Measurements from ENCODE around the gene CDC42BPA. TPM values are rescaled to one million over a fixed set of nuclear protein-coding genes. Genes with fewer than 3 reads are reported as not detected.

Gene CDC42BPA
- total RNA-seq, 1 experiment from 2014 or later, result 32.0 TPM

DNA sequence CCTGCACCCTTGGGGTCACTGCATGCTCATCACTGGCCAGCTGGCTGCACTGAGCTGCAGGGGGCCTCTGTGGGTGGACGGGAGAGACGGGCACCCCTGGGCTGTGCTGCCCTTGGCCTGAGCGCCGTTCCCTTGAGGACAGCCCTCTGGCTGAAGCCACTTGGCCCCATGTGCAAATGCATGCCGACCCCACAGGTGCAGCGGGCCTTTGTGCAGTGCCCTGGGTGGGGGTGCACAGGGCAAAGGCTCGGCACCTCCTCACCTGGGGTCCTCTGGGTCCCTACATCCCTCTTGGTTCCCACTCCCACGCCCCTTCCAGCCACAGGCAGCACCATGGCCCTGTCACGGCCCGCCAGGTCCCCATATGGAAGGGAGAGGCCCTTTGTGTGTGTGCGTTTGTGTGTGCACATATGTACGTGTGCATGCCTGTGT is 336.9 kb downstream of the CDC42BPA start:
- intact Hi-C loops (cut with micrococcal nuclease), result no loop called here
- Histone ChIP-seq H3K9me3 (ENCODE audit: low read length) (no peaks in the 10 kb centered on the region), H2AFZ (ENCODE audit: low read length) (no peak overlapping the region), H3K9ac (ENCODE audit: low read length) (no peak overlapping the region), H3K9me2 (replicated peaks; ENCODE audit: low read length) (no peaks in the 10 kb centered on the region), H3K79me2 (ENCODE audit: low read length) (no peaks in the 10 kb centered on the region), H3K27me3 (ENCODE audit: low read length) (no peaks in the 10 kb centered on the region), H3K4me1 (ENCODE audit: insufficient read depth, low read length) (no peaks in the 10 kb centered on the region), H3K4me3 (ENCODE audit: low read length) (no peak overlapping the region), H3K4me2 (ENCODE audit: low read length) (no peak overlapping the region), H3K27ac (ENCODE audit: low read length) (no peak overlapping the region), H3K36me3 (ENCODE audit: low read depth, low read length) (peaks cover 10% of the 10 kb centered on the region; the same call in 1 of the 2 replicates), H3F3A (ENCODE audit: low read length, unreplicated experiment) (no peaks in the 10 kb centered on the region), H4K20me1 (ENCODE audit: low read length) (no peaks in the 10 kb centered on the region)
- TF ChIP-seq, protein P1, sequence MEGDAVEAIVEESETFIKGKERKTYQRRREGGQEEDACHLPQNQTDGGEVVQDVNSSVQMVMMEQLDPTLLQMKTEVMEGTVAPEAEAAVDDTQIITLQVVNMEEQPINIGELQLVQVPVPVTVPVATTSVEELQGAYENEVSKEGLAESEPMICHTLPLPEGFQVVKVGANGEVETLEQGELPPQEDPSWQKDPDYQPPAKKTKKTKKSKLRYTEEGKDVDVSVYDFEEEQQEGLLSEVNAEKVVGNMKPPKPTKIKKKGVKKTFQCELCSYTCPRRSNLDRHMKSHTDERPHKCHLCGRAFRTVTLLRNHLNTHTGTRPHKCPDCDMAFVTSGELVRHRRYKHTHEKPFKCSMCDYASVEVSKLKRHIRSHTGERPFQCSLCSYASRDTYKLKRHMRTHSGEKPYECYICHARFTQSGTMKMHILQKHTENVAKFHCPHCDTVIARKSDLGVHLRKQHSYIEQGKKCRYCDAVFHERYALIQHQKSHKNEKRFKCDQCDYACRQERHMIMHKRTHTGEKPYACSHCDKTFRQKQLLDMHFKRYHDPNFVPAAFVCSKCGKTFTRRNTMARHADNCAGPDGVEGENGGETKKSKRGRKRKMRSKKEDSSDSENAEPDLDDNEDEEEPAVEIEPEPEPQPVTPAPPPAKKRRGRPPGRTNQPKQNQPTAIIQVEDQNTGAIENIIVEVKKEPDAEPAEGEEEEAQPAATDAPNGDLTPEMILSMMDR (conservative IDR thresholded peaks at IDR 0.05; ENCODE audit: low read depth, low read length), result no peak
- TF ChIP-seq EZH2phosphoT487 (IDR thresholded peaks at IDR 0.05; ENCODE audit: borderline replicate concordance, low read length), result no peak
- no peak for TF ChIP-seq EZH2 (IDR thresholded peaks at IDR 0.05; ENCODE audit: low read length, unreplicated experiment)
- ATAC-seq (no peak), DNase-seq (no peak)
- ChIA-PET CTCF (no interaction called here), POLR2A (ENCODE audit: unreplicated experiment) (no interaction called here)
- BruUV-seq (replicated peaks), result no TSS peak

DNA sequence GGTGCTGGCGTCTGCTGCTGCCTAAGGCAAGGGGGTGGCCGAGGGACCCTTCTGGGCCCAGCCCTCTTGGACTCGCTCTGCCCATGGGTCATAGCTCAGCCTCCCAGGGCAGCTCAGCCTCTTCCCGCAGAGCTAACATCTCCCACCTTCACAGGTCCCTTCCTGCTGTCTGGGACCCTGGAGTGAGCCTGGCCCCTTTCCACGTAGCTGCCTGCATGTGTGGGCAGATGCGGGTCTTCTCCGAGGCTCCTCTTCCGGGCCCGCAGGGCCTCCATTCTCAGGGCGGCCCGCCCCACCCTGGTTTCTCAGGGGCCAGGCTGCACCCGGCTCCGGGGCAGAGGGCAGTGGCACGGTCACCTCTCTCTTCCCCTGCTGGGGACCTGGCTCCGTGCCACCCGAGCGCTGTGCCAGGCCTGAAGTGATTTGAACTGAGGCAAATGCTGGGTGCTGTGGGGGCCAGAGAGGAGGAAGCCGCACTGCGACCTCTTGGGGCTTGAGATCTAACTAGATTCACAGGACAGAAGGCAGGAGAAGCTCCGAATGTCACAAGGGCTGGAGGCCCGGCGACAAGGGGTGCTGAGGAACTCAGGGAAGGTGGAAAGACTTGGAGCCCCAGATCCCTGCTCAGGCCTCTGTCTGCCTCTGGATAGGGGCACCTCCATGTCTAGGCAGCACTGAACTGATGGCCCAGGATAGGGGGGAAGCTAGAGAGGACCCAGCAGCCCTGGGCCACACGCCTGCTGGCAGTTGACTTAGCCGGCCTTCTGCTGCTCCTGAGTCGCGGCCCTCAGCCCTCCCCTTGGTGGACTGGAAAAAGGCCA is 337.5 kb downstream of the CDC42BPA start:
- no peak for TF ChIP-seq EZH2phosphoT487 (IDR thresholded peaks at IDR 0.05; ENCODE audit: borderline replicate concordance, low read length)
- no peak for TF ChIP-seq EZH2 (IDR thresholded peaks at IDR 0.05; ENCODE audit: low read length, unreplicated experiment)
- TF ChIP-seq, protein P1 (conservative IDR thresholded peaks at IDR 0.05; ENCODE audit: low read depth, low read length), result no peak
- POLR2A ChIA-PET (ENCODE audit: unreplicated experiment), result no interaction called here
- H3K36me3 ChIP-seq (ENCODE audit: low read depth, low read length), result peaks cover 6% of the 10 kb centered on the region; the same call in 1 of the 2 replicates
- CTCF ChIA-PET, result no interaction called here
- no peaks in the 10 kb centered on the region for H3K4me1 ChIP-seq (ENCODE audit: insufficient read depth, low read length)
- H3K4me2 ChIP-seq (ENCODE audit: low read length), result no peak overlapping the region
- H3K27me3 ChIP-seq (ENCODE audit: low read length), result no peaks in the 10 kb centered on the region
- no TSS peak for BruUV-seq (replicated peaks)
- H3K27ac ChIP-seq (ENCODE audit: low read length), result no peak overlapping the region
- H2AFZ ChIP-seq (ENCODE audit: low read length), result no peak overlapping the region
- no peaks in the 10 kb centered on the region for H4K20me1 ChIP-seq (ENCODE audit: low read length)
- ATAC-seq (no peak), DNase-seq (no peak)
- intact Hi-C loops (cut with micrococcal nuclease), result no loop called here
- no peaks in the 10 kb centered on the region for H3K9me2 ChIP-seq (replicated peaks; ENCODE audit: low read length)
- no peak overlapping the region for H3K9ac ChIP-seq (ENCODE audit: low read length)
- no peaks in the 10 kb centered on the region for H3K9me3 ChIP-seq (ENCODE audit: low read length)
- H3K79me2 ChIP-seq (ENCODE audit: low read length), result no peaks in the 10 kb centered on the region
- no peaks in the 10 kb centered on the region for H3F3A ChIP-seq (ENCODE audit: low read length, unreplicated experiment)
- H3K4me3 ChIP-seq (ENCODE audit: low read length), result no peak overlapping the region

DNA sequence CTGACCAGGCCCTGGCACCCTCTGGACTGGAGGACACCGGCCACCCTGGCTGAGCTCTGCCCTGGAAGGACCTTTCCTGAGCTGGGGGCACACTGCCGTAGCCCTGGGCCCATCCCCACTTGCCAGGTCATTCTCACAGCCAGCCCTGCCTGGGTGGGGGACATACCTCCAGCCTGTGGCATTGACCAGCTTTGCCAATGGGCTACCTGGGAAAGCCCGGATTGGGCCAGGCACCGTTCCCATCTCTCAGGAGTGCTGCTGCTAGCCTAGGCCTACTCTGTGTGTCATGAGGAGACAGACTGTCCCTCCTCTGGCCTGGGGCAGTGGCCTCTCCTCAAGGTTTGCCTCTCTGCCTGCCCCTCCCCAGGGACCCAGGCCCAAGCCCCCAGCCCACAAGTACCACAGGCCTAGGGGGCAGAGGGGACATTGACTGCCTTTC is 338.2 kb downstream of the CDC42BPA start:
- CTCF ChIA-PET, result no interaction called here
- intact Hi-C loops (cut with micrococcal nuclease), result no loop called here
- H3K36me3 ChIP-seq (ENCODE audit: low read depth, low read length), result peaks cover 6% of the 10 kb centered on the region; the same call in 1 of the 2 replicates
- no peaks in the 10 kb centered on the region for H3K27me3 ChIP-seq (ENCODE audit: low read length)
- H2AFZ ChIP-seq (ENCODE audit: low read length), result no peak overlapping the region
- no peaks in the 10 kb centered on the region for H3F3A ChIP-seq (ENCODE audit: low read length, unreplicated experiment)
- no peaks in the 10 kb centered on the region for H3K79me2 ChIP-seq (ENCODE audit: low read length)
- H3K27ac ChIP-seq (ENCODE audit: low read length), result no peak overlapping the region
- TF ChIP-seq EZH2 (IDR thresholded peaks at IDR 0.05; ENCODE audit: low read length, unreplicated experiment) (no peak), EZH2phosphoT487 (IDR thresholded peaks at IDR 0.05; ENCODE audit: borderline replicate concordance, low read length) (no peak)
- TF ChIP-seq, protein P1 (conservative IDR thresholded peaks at IDR 0.05; ENCODE audit: low read depth, low read length), result no peak
- POLR2A ChIA-PET (ENCODE audit: unreplicated experiment), result no interaction called here
- no peak overlapping the region for H3K4me3 ChIP-seq (ENCODE audit: low read length)
- no peaks in the 10 kb centered on the region for H3K9me2 ChIP-seq (replicated peaks; ENCODE audit: low read length)
- H3K4me1 ChIP-seq (ENCODE audit: insufficient read depth, low read length), result no peaks in the 10 kb centered on the region
- no peak overlapping the region for H3K9ac ChIP-seq (ENCODE audit: low read length)
- no TSS peak for BruUV-seq (replicated peaks)
- H4K20me1 ChIP-seq (ENCODE audit: low read length), result no peaks in the 10 kb centered on the region
- no peak for ATAC-seq
- no peak overlapping the region for H3K4me2 ChIP-seq (ENCODE audit: low read length)
- DNase-seq, result no peak
- H3K9me3 ChIP-seq (ENCODE audit: low read length), result no peaks in the 10 kb centered on the region
